Lower leg skin (tissue), 4 donors: Measurements from ENCODE around the gene TLX1. TPM values are rescaled to one million over a fixed set of nuclear protein-coding genes. Genes with fewer than 3 reads are reported as not detected.

Experiments used
- DNase-seq, 2 donors: peaks; one replicate each; pipeline ENCODE4 v3.0.0-alpha.2; 2019; ENCODE audit warnings: low spot score in 2 of 2
- H3K4me3 ChIP-seq: fragments of 200-600 bp; sonication (generic); 2 replicates; pipeline ENCODE4 v1.5.1; 2017; ENCODE audit warnings: mild to moderate bottlenecking, low read depth; ENCODE audit not compliant: poor library complexity, severe bottlenecking
- POLR2A ChIP-seq, 2 donors: fragments of 450-650 bp; IDR thresholded peaks; one replicate each; pipeline ENCODE4 v1.6.1; 2016 to 2017; ENCODE audit warnings: antibody characterized with exemption in 2 of 2, mild to moderate bottlenecking in 1 of 2, moderate library complexity in 1 of 2
- WGBS, 2 donors: methylation state at CpG; one replicate each; pipeline ENCODE4 v1.1.5; 2018; 5-methylcytosine and 5-hydroxymethylcytosine counted together
- intact Hi-C: fragments of 100-400 bp; cut with DNase I; formaldehyde crosslinking; loops from one replicate; pipeline ENCODE4 v1.15.0; 2023; ENCODE audit warnings: low total_unique reads
- total RNA-seq, 4 donors: library from RNA; depleted of rRNA; stranded (reverse); fragments of >200 nt; gene quantifications; one replicate each; pipeline ENCODE4 v1.1.0, GENCODE V29; 2016
- TF ChIP-seq, protein P1 (sequence below), 3 donors: fragments of 450-650 bp; IDR thresholded peaks; one replicate each; pipeline ENCODE4 v1.5.1; 2016; ENCODE audit warnings: antibody characterized with exemption in 3 of 3, mild to moderate bottlenecking in 3 of 3, moderate library complexity in 2 of 3

TLX1 gene
- total RNA-seq, 4 donors from 2014 or later = 0.15 to 0.25 TPM; not detected in 2

DNA sequence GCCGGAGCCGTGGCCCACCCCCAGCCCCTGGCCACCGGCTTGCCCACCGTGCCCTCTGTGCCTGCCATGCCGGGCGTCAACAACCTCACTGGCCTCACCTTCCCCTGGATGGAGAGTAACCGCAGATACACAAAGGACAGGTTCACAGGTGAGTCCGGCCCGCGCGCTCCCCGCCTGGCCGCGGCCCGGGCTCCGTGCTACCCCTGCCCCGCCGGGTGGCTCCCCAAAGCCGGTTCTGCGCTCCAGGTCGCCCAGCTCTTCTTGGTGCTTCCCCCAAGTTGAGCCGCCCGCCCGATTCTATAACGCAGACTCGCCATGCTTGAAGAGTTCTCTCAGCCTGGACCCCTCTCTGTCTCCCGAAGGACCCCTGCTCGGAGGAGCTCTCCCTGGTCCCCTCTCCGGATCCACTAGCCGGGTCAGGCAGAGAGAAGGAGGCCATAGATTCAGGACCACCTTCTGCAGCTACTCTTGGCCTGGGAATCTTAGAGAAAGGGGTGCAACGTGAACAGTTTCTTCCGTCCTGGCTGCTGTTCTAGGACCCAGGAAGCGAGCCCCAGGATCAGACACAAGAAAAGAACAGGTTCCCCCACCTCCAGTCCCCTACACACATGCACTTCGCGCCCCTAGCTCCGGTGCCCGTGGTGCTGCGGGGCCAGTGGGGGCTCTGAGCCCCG lies 999 bp downstream of the TLX1 start:
- no peak overlapping the region for H3K4me3 ChIP-seq
- TF ChIP-seq, protein P1, sequence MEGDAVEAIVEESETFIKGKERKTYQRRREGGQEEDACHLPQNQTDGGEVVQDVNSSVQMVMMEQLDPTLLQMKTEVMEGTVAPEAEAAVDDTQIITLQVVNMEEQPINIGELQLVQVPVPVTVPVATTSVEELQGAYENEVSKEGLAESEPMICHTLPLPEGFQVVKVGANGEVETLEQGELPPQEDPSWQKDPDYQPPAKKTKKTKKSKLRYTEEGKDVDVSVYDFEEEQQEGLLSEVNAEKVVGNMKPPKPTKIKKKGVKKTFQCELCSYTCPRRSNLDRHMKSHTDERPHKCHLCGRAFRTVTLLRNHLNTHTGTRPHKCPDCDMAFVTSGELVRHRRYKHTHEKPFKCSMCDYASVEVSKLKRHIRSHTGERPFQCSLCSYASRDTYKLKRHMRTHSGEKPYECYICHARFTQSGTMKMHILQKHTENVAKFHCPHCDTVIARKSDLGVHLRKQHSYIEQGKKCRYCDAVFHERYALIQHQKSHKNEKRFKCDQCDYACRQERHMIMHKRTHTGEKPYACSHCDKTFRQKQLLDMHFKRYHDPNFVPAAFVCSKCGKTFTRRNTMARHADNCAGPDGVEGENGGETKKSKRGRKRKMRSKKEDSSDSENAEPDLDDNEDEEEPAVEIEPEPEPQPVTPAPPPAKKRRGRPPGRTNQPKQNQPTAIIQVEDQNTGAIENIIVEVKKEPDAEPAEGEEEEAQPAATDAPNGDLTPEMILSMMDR (IDR thresholded peaks at IDR 0.05) = no peak
- TF ChIP-seq POLR2A (IDR thresholded peaks at IDR 0.05) = no peak

DNA sequence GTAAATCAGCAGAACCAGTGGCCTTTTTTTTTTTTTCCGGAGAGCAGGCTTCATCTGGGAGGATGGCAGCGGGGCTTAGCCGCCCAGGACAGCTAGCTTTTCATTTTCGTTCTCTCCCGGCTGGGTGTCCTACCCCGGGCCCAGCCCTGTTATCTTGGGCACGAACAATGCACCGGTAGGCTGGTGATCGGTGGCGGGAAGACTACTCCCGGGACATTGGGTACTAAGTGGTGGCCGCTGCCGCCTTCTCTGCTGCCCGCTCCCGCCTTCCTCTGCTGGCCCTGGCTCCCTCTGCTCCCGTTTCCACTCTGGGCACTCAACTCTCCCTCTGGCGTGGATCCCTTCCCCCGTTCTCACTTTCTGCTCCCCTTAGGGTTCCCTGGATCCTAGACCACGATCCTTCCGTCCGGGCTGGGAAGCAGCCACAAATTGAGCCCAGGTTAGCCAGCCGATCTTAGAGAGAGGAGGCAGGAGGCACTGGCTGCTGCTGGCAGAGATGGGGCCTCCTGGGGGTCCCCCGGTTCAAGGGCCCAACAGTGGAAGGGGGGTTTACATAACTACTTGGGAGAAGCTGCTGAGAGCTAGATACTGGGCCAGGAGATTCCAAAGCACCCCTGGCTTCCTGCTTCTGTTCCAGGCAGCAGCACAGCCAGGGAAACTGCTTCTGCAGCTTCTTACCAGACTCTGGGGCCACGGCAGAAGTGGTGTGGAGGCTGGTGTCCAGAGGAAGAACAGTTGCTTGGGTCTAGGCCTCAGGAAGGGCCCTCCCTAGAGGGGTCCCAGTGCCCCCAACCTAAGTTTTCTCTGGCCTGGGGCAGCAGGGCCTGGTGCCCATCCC lies 1.8 kb downstream of the TLX1 start:
- no peak for TF ChIP-seq POLR2A (IDR thresholded peaks at IDR 0.05)
- TF ChIP-seq, protein P1 (IDR thresholded peaks at IDR 0.05) = no peak
- H3K4me3 ChIP-seq = no peak overlapping the region
- intact Hi-C loops = no loop called here
- no peak for DNase-seq
- 17 to 18% methylated on average over 23 to 24 of the region's 24 CpGs for WGBS, 2 donors

More for the DNA sequence above, 999 bp downstream of the TLX1 start:
- no peak for DNase-seq
- intact Hi-C loops = no loop called here
- 7 to 9% methylated on average over 31 to 34 of the region's 39 CpGs for WGBS, 2 donors

DNA sequence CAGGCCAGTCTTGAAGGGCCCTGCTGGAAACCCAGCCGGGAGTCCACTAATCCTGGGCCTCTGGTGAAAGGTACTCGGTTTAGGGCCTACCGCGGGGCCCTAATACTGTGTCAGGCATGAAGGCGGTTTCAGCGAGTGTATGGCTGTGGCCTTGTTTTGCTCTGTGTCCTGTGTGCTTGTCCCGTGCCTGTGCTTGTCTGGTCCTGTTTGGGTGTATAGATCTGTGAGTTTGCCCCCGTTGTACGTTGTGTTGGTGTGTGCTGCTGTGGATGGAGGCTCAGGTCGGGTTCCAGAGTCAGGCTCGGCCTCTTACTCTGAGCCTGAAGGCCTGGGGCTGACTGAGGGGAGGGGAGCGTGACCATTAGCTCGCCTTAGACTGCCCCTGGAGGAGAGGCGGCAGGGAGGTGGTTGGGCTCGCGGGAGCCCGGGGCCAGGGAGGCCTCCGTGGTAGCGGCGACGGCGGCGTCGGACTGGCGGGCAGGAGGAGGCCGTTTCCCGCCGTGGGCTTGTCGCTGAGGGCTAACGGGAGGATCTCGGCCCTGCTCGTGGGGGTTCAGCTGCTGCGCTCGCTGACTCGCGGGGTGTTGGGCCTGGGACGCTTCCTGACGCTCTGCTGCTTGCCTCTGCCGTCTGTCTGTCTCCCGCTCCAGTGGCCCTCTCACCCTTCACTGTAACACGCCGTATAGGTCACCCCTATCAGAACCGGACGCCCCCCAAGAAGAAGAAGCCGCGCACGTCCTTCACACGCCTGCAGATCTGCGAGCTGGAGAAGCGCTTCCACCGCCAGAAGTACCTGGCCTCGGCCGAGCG lies 2.6 kb downstream of the TLX1 start:
- TF ChIP-seq, protein P1 (IDR thresholded peaks at IDR 0.05) = no peak
- TF ChIP-seq POLR2A (IDR thresholded peaks at IDR 0.05) = no peak
- DNase-seq = no peak
- WGBS, 2 donors = 15 to 24% methylated on average over 31 to 50 of the region's 54 CpGs
- intact Hi-C loops = no loop called here
- no peak overlapping the region for H3K4me3 ChIP-seq

DNA sequence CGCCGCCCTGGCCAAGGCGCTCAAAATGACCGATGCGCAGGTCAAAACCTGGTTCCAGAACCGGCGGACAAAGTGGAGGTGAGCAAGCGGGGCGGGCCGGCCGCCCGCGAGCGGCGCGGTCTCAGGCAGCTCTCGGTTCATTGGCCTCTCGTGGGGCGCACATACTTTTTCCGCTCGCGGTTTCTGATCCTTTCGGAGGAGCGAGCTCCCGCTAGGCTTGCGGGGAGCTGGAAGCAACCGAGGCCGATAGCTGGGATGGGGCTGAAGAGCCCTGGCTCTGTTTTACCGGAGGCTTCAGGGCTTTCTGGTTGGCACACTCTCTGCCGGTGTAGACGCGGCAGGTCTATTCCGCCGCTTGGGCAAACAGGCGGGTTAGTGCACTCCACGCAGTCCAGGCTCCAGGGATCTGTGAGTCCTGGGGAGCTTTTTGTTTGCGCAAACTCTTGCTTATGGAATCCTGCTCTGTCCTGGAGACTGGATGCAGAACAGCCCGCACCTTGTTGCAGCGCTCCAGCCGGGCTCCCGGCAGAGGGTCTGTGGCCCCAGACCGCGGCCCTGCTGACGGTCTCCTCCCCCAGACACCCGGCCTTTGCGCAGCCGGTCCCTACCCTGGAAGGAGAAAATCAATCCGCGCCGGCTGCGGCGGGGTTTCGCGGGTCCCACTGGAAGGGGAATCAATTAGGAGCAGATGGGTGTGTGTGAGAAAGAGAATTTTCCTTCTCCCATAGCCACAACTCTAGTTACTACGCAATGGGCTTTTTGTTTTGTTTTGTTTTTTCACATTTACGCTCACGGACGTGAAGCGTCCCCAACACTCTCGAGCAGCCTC lies 3.4 kb downstream of the TLX1 start:
- no peak for DNase-seq
- no peak overlapping the region for H3K4me3 ChIP-seq
- TF ChIP-seq POLR2A (IDR thresholded peaks at IDR 0.05) = no peak
- TF ChIP-seq, protein P1 (IDR thresholded peaks at IDR 0.05) = no peak
- intact Hi-C loops = no loop called here
- WGBS, 2 donors = 2 to 3% methylated on average over 48 to 50 of the region's 60 CpGs
